Measurements from ENCODE around the gene CYP2A6.

- TF ChIP-seq CTCF (IDR thresholded peaks at IDR 0.05): peak in 4 of 6 experiments; percentile 21 to 48 (median 32)
- no peak for TF ChIP-seq EP300 (IDR thresholded peaks at IDR 0.05)
Observed at GRCh38 chr19:40807147-40808020, 42.9 kb downstream of the CYP2A6 start.

Measured in upper lobe of left lung (tissue), 4 donors.